DOHH2 (cell line): ENCODE data around the gene NCKAP1.

Source experiments
- H3F3A ChIP-seq: fragments of 200-600 bp; sonication (generic), shearing (Covaris generic); 2 replicates; pipeline ENCODE4 v1.6.0; 2016; ENCODE audit warnings: antibody characterized with exemption, mild to moderate bottlenecking; ENCODE audit not compliant: control insufficient read depth, insufficient read depth
- H3K27ac ChIP-seq: fragments of 200-600 bp; sonication (generic); 2 replicates; pipeline ENCODE4 v1.5.1; 2014; ENCODE audit warnings: low read depth, mild to moderate bottlenecking, low read length, moderate library complexity
- H3K27me3 ChIP-seq: fragments of 200-600 bp; sonication (generic); 2 replicates; pipeline ENCODE4 v1.6.1; 2014; ENCODE audit warnings: mild to moderate bottlenecking, low read length, mixed read lengths; ENCODE audit not compliant: control insufficient read depth
- H3K36me3 ChIP-seq: fragments of 200-600 bp; sonication (generic); 2 replicates; pipeline ENCODE4 v1.6.1; 2014; ENCODE audit warnings: mild to moderate bottlenecking, low read length, moderate library complexity, mixed read lengths; ENCODE audit not compliant: control insufficient read depth
- H3K4me1 ChIP-seq: fragments of 200-600 bp; sonication (generic); 2 replicates; pipeline ENCODE4 v1.6.1; 2014; ENCODE audit warnings: mild to moderate bottlenecking, low read length, mixed read lengths; ENCODE audit not compliant: control insufficient read depth
- H3K4me2 ChIP-seq: fragments of 200-600 bp; sonication (generic); 2 replicates; pipeline ENCODE4 v1.6.0; 2014; ENCODE audit warnings: mild to moderate bottlenecking, low read length, moderate library complexity
- H3K4me3 ChIP-seq: fragments of 200-600 bp; sonication (generic); 2 replicates; pipeline ENCODE4 v1.5.1; 2014; ENCODE audit warnings: mild to moderate bottlenecking, low read length, mixed read lengths
- H3K79me2 ChIP-seq: fragments of 200-600 bp; sonication (generic); 2 replicates; pipeline ENCODE4 v1.6.1; 2014; ENCODE audit warnings: mild to moderate bottlenecking, low read length, mixed read lengths; ENCODE audit not compliant: control insufficient read depth
- H3K9me2 ChIP-seq: fragments of 200-600 bp; sonication (generic); replicated peaks from 2 replicates; pipeline ENCODE4 v1.6.1; 2014; ENCODE audit warnings: mild to moderate bottlenecking, low read length, mixed read lengths; ENCODE audit not compliant: control insufficient read depth
- H3K9me3 ChIP-seq: fragments of 200-600 bp; sonication (generic); 2 replicates; pipeline ENCODE4 v1.6.1; 2014; ENCODE audit warnings: antibody characterized with exemption, low read length, mixed read lengths; ENCODE audit not compliant: control insufficient read depth, insufficient read depth
- H4K20me1 ChIP-seq: fragments of 200-600 bp; sonication (generic); 2 replicates; pipeline ENCODE4 v1.6.0; 2014; ENCODE audit warnings: low read depth, mild to moderate bottlenecking, antibody characterized with exemption, low read length, moderate library complexity; ENCODE audit not compliant: control insufficient read depth, insufficient read depth
- CTCF ChIP-seq: fragments of 200-600 bp; sonication (generic); IDR thresholded peaks from one replicate; pipeline ENCODE4 v1.5.1; 2014; ENCODE audit warnings: antibody characterized with exemption, mild to moderate bottlenecking, low read depth, low read length; ENCODE audit not compliant: poor library complexity, severe bottlenecking
- EZH2phosphoT487 ChIP-seq: fragments of 200-600 bp; sonication (generic); IDR thresholded peaks from 2 replicates; pipeline ENCODE4 v1.6.1; 2017; ENCODE audit warnings: borderline replicate concordance, mild to moderate bottlenecking, antibody characterized with exemption, low read length, moderate library complexity, mixed read lengths

The NCKAP1 gene

DNA sequence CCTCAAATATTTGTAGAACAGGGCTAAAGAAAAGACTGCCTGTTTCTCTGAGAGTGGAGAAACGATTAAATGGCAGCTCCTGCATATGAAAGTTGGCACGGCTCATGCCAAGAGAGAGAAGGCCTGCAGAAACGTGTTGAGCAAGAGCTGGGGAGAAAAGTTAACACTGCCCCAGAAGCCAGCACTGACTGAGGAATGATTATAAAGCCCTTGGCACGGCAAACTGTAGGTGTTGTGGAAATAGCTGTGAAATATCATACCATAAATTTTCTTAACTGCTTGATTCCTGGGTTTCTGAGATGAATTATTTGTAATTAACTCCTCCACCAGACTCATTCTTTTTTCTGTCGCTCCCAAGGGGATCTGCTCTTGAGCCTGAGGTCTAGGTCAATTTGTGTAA, 176.2 kb downstream of the NCKAP1 start:
- H3K4me2 ChIP-seq = no peak overlapping the region; the same call in 1 of the 2 replicates
- peaks cover 5% of the 10 kb centered on the region; the same call in 1 of the 2 replicates for H3K4me1 ChIP-seq
- H3K79me2 ChIP-seq = no peaks in the 10 kb centered on the region
- no peaks in the 10 kb centered on the region for H3K9me3 ChIP-seq
- TF ChIP-seq CTCF (no peak), EZH2phosphoT487 (no peak)
- no peak overlapping the region for H3K4me3 ChIP-seq
- no peaks in the 10 kb centered on the region for H4K20me1 ChIP-seq
- no peaks in the 10 kb centered on the region for H3K27me3 ChIP-seq
- no peaks in the 10 kb centered on the region for H3K36me3 ChIP-seq
- no peaks in the 10 kb centered on the region for H3K9me2 ChIP-seq
- no peak overlapping the region for H3K27ac ChIP-seq
- H3F3A ChIP-seq = no peaks in the 10 kb centered on the region

DNA sequence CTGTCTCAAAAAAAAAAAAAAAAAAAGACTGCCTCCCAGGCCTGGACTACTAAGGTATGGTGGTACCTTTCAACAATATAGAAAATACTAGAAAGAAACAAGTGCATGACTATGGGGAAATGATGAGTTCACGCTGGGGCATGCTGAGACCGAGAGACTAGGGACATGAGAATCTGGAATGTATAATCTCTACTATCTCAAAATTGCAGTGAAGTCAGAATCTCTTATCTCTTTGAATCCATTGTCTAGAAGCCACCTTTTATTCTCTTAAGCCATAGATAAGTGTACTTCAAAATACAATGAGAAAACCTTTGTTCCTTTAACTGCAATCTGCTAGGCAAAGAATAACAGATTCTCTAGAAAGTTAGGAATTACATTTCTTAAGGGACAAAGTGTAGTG, 177.4 kb downstream of the NCKAP1 start:
- H3K9me3 ChIP-seq = no peaks in the 10 kb centered on the region
- no peaks in the 10 kb centered on the region for H3K36me3 ChIP-seq
- no peak overlapping the region for H3K4me3 ChIP-seq
- H3K27me3 ChIP-seq = no peaks in the 10 kb centered on the region
- H3K27ac ChIP-seq = no peak overlapping the region
- H3F3A ChIP-seq = no peaks in the 10 kb centered on the region
- no peaks in the 10 kb centered on the region for H3K9me2 ChIP-seq
- H4K20me1 ChIP-seq = no peaks in the 10 kb centered on the region
- peaks cover 5% of the 10 kb centered on the region; the same call in 1 of the 2 replicates for H3K4me1 ChIP-seq
- no peaks in the 10 kb centered on the region for H3K79me2 ChIP-seq
- no peak overlapping the region for H3K4me2 ChIP-seq
- no peak for TF ChIP-seq EZH2phosphoT487
- TF ChIP-seq CTCF = no peak
